Epithelial cell of alveolus of lung (primary cell): ENCODE results near the gene CERS4. TPM values are rescaled to one million over a fixed set of nuclear protein-coding genes. Genes with fewer than 3 reads are reported as not detected.

Experiments
- total RNA-seq: library from RNA; depleted of rRNA; stranded (reverse); fragments of >200 nt; gene quantifications from 2 replicates; pipeline ENCODE4 v1.2.1, GENCODE V29; 2015

CERS4 gene
- total RNA-seq, result 4.4 and 20.1 TPM in 2 replicates

GRCh38 chr19:8208922-8209461 is at the start of gene CERS4:
Gene CERS4, plus strand, starts transcription at chr19:8209370. Its CDS starts 41,707 bp downstream, at chr19:8251077.

GRCh38 chr19:8307965-8308866 is 99.0 kb downstream of the CERS4 start, which contains the start of gene CD320:
Gene CD320, minus strand, starts transcription at chr19:8308358. Its CDS starts 68 bp downstream, at chr19:8308290.

Other genes with a start within 250 kb of the CERS4 start
- 51.3 and 54.5 TPM in 2 replicates for gene ELAVL1, start 203.7 kb upstream of the CERS4 start, total RNA-seq
- not detected in 2 replicates for gene CCL25, start 156.6 kb upstream of the CERS4 start, total RNA-seq
- not detected in 2 replicates for gene FBN3, start 59.8 kb upstream of the CERS4 start, total RNA-seq
- gene CD320, start 99.0 kb downstream of the CERS4 start, total RNA-seq, result 60.6 and 82.6 TPM in 2 replicates
- 48.2 and 58.2 TPM in 2 replicates for gene NDUFA7, start 112.0 kb downstream of the CERS4 start, total RNA-seq
- 462 and 558 TPM in 2 replicates for gene RPS28, start 112.1 kb downstream of the CERS4 start, total RNA-seq
- gene KANK3, start 133.9 kb downstream of the CERS4 start, total RNA-seq, result 2.2 and 4.9 TPM in 2 replicates
- gene ANGPTL4, start 154.8 kb downstream of the CERS4 start, total RNA-seq, result 17.6 and 82.0 TPM in 2 replicates
- gene RAB11B, start 181.0 kb downstream of the CERS4 start, total RNA-seq, result 26.8 and 52.6 TPM in 2 replicates
- gene MARCHF2, start 203.9 kb downstream of the CERS4 start, total RNA-seq, result 50.5 and 75.0 TPM in 2 replicates
- gene HNRNPM, start 235.6 kb downstream of the CERS4 start, total RNA-seq, result 75.1 and 96.7 TPM in 2 replicates